ENCODE results near the gene TMEM236.

- TF ChIP-seq NFE2L2 (IDR thresholded peaks at IDR 0.05; ENCODE audit: low read depth, low read length) (no peak), CTCF (conservative IDR thresholded peaks at IDR 0.05; ENCODE audit: low read depth, low read length) (no peak)
Observed at GRCh38 chr10:17735166-17735941, 16.6 kb upstream of the TMEM236 start.
